GM20000 (cell line): Measurements from ENCODE around the gene MAST4.
A peak's percentile ranks its signal among the peaks of the same experiment; 100 is the strongest.

ENCODE experiments used
- DNase-seq: peaks from one replicate; pipeline ENCODE4 v3.0.0; 2012; ENCODE audit warnings: low spot score
- TF ChIP-seq, protein P1 (sequence below): IDR thresholded peaks from 2 replicates; pipeline ENCODE4 v1.5.1; 2012; ENCODE audit warnings: mild to moderate bottlenecking, control low read depth; ENCODE audit errors: extremely low read depth, missing control alignments

Gene MAST4

DNA sequence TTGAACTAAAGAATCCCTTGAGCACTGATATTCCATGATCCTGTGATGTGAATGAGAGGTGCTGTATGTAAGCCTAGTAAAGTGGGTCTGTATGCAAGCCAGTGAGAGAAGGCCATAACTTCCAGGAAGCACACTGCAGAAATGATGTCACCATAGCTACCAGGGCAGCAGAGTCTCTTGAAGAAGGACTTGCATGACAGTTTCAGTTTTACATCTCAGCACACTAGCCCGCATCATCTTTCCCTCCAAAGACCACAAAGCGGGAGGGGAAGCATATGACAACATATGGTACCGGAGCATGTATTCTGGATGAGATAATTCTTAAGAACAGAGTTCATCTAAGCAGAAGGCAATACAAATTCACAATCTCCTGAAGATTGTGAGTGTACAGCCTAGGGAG lies 37.6 kb upstream of the MAST4 start:
- TF ChIP-seq, protein P1, sequence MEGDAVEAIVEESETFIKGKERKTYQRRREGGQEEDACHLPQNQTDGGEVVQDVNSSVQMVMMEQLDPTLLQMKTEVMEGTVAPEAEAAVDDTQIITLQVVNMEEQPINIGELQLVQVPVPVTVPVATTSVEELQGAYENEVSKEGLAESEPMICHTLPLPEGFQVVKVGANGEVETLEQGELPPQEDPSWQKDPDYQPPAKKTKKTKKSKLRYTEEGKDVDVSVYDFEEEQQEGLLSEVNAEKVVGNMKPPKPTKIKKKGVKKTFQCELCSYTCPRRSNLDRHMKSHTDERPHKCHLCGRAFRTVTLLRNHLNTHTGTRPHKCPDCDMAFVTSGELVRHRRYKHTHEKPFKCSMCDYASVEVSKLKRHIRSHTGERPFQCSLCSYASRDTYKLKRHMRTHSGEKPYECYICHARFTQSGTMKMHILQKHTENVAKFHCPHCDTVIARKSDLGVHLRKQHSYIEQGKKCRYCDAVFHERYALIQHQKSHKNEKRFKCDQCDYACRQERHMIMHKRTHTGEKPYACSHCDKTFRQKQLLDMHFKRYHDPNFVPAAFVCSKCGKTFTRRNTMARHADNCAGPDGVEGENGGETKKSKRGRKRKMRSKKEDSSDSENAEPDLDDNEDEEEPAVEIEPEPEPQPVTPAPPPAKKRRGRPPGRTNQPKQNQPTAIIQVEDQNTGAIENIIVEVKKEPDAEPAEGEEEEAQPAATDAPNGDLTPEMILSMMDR, result no peak
- peak; percentile 41 for DNase-seq

DNA sequence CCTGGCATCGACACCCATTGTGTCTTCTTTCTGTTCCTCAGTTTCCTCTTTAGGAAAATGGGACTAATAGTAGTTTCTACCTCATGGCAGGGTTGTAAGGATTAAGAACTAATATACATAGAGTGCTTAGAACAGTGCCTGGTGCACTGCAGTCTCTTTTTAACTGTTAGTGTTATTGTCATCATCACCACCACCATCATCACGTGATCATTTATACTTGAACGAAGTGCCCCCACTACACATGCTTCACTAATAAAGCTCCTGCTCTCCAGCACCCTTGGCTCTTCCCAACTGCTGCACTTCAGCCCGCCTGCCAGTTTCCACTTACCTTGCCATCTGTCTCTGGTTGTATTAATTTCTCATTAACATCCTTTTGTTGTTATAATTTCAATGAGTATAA lies 35.8 kb upstream of the MAST4 start:
- no peak for DNase-seq
- TF ChIP-seq, protein P1, result no peak

DNA sequence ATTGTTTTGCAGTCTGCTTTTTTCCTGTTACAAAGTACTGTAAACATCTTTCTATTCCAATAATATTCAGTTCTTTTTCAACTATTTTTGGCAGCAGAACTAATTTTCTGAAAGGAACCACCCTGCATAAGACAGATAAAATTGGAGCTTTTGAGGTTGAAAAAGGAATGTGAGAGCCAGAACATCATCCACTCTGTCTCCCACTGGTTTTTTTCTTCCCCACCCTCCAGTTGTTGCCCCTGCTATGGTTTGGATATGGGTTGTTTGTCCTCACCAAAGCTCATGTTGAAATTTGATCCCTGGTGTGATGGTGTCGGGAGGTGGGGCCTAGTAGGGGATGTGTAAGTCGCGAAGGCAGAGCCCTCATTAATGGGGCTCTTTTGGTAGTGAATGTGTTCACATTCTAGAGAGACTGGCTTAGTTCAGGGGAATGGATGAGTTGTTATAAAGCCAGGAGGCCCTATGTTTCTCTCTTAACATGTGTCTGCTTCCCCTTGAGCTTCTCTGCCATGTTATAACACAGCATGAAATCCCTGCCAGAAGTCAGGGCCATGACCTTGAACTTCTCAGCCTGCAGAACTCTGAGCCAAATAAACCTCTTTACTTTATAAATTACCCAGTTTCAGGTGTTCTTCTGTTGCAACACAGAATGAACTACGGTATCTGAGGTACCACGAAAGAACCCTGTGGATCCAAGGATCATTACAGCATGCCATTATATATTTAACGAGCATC lies 34.8 kb upstream of the MAST4 start:
- TF ChIP-seq, protein P1, result no peak
- DNase-seq, result no peak

- TF ChIP-seq, protein P1, result no peak
- no peak for DNase-seq
Observed at GRCh38 chr5:66565878-66566277, 30.3 kb upstream of the MAST4 start.

- no peak for DNase-seq
- TF ChIP-seq, protein P1, result no peak
Observed at GRCh38 chr5:66567474-66567873, 28.7 kb upstream of the MAST4 start.

DNA sequence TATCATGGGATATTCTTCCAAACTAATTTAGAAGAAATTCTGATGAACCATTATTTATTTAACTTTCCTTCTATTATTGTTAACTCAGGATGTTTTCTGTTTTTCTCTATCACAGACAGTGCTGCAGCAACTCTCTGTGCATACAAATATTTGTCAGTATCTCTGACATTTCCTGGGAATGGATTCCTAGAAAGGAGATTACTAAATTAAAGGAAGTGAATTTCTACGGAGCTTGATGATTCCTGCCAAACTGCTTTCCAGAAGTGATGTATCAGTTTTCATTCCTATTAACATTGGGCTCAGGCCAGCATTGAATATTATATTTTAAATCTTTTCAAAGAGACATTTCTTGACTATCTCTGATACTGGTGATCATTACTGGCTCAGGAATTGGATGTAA lies 26.0 kb upstream of the MAST4 start:
- DNase-seq, result no peak
- TF ChIP-seq, protein P1, result no peak

GRCh38 chr5:66573733-66574132 lies 22.5 kb upstream of the MAST4 start:
- TF ChIP-seq, protein P1, result no peak
- no peak for DNase-seq
